Activated CD4-positive, CD25-positive, alpha-beta regulatory T cell (primary cell): ENCODE results near the gene HOXC10.
A peak's percentile ranks its signal among the peaks of the same experiment; 100 is the strongest.

Source experiments
- DNase-seq, 4 experiments: peaks; one replicate each; lab custom pipeline; 2025; lab: John Stamatoyannopoulos, UW

Gene HOXC10

GRCh38 chr12:53984901-53985691 lies at the start of gene HOXC10:
HOXC10 (plus strand) TSS chr12:53985146; CDS start chr12:53985260, 114 bp downstream.
- DNase-seq, result peak in 2 of 4 experiments; percentile 14 to 62

- DNase-seq, result no peak
Observed at GRCh38 chr12:53935383-53936341, 49.3 kb upstream of the HOXC10 start.

- no peak for DNase-seq
Observed at GRCh38 chr12:53937099-53937498, 47.8 kb upstream of the HOXC10 start.

GRCh38 chr12:53937596-53938325 lies 47.2 kb upstream of the HOXC10 start:
- no peak for DNase-seq

GRCh38 chr12:53938326-53939140 lies 46.4 kb upstream of the HOXC10 start, which contains the start of gene HOXC13:
HOXC13 (plus strand) TSS chr12:53938831; CDS start chr12:53938907, 76 bp downstream.
- DNase-seq, result no peak

GRCh38 chr12:53939141-53940108 lies 45.5 kb upstream of the HOXC10 start:
- DNase-seq, result no peak

- DNase-seq, result no peak
Observed at GRCh38 chr12:53940443-53941014, 44.4 kb upstream of the HOXC10 start.

GRCh38 chr12:53941187-53941586 lies 43.8 kb upstream of the HOXC10 start:
- no peak for DNase-seq

- DNase-seq, result no peak
Observed at GRCh38 chr12:53941750-53942149, 43.2 kb upstream of the HOXC10 start.

GRCh38 chr12:53942467-53942997 lies 42.4 kb upstream of the HOXC10 start:
- no peak for DNase-seq

- DNase-seq, result no peak
Observed at GRCh38 chr12:53944209-53944608, 40.7 kb upstream of the HOXC10 start.

- DNase-seq, result no peak
Observed at GRCh38 chr12:53944907-53945847, 39.8 kb upstream of the HOXC10 start.

GRCh38 chr12:53947743-53948142 lies 37.2 kb upstream of the HOXC10 start:
- no peak for DNase-seq

- no peak for DNase-seq
Observed at GRCh38 chr12:53948650-53949593, 36.0 kb upstream of the HOXC10 start.

- DNase-seq, result no peak
Observed at GRCh38 chr12:53949631-53950436, 35.1 kb upstream of the HOXC10 start.

- no peak for DNase-seq
Observed at GRCh38 chr12:53950437-53950773, 34.5 kb upstream of the HOXC10 start.
